B cell (primary cell): ENCODE results near the gene MIP. TPM values are rescaled to one million over a fixed set of nuclear protein-coding genes. Genes with fewer than 3 reads are reported as not detected.

Experiments
- ATAC-seq: fragments of 200-7000 bp; cut with Tn5 transposase; one replicate; pipeline ENCODE4 v1.10.0; 2021; ENCODE audit warnings: low read depth, mild to moderate bottlenecking, moderate number of reproducible peaks, moderate library complexity
- CTCF ChIA-PET: fragments of 350-600 bp; sonication (Branson Sonifier 250); formaldehyde crosslinking; loops from one replicate; lab custom pipeline; 2021; ENCODE audit warnings: antibody characterized with exemption, inconsistent platforms; lab: Charles Lee
- POLR2A ChIA-PET: fragments of 350-600 bp; sonication (Branson Sonifier 250); formaldehyde crosslinking; loops from one replicate; lab custom pipeline; 2021; ENCODE audit warnings: antibody characterized with exemption; lab: Charles Lee
- DNase-seq: peaks from one replicate; pipeline ENCODE4 v3.0.0; 2013
- H2AFZ ChIP-seq: 2 replicates; pipeline ENCODE4 v1.6.1; 2012; ENCODE audit warnings: mild to moderate bottlenecking, low read depth, low read length; ENCODE audit not compliant: insufficient read depth, poor library complexity, severe bottlenecking
- H3K27ac ChIP-seq, 2 donors: 1 replicate in 1 of 2; 2 replicates in 1 of 2; pipeline ENCODE4 v1.5.1; 2012 to 2013; ENCODE audit warnings: low read length in 2 of 2, mild to moderate bottlenecking in 2 of 2, moderate library complexity in 1 of 2
- H3K27me3 ChIP-seq, 4 experiments: fragments of 200-600 bp in 1 of 4; sonication (generic) in 1 of 4; replicated peaks in 1 of 4; 1 replicate in 2 of 4; 2 replicates in 2 of 4; pipeline versions ENCODE4 v1.6.1 to v1.7.0; 2013 to 2016; ENCODE audit warnings: low read length in 3 of 4, mild to moderate bottlenecking in 2 of 4, mixed read lengths in 1 of 4, moderate library complexity in 1 of 4; ENCODE audit not compliant: insufficient read depth in 4 of 4, control insufficient read depth in 3 of 4; ENCODE audit errors: control extremely low read depth in 1 of 4
- H3K36me3 ChIP-seq, 2 experiments: replicated peaks in 1 of 2; 1 replicate in 1 of 2; 2 replicates in 1 of 2; pipeline versions ENCODE4 v1.6.1 to v1.7.1; 2013; ENCODE audit warnings: low read length in 1 of 2; ENCODE audit not compliant: insufficient read depth in 2 of 2, control insufficient read depth in 1 of 2; ENCODE audit errors: control extremely low read depth in 1 of 2, extremely low read depth in 1 of 2
- H3K4me1 ChIP-seq, 2 donors: fragments of 200-600 bp in 1 of 2; sonication (generic) in 1 of 2; 1 replicate in 1 of 2; 2 replicates in 1 of 2; pipeline versions ENCODE4 v1.5.1 to v1.6.1; 2013 to 2017; ENCODE audit warnings: low read length in 2 of 2; ENCODE audit not compliant: control insufficient read depth in 2 of 2, insufficient read depth in 2 of 2
- H3K4me2 ChIP-seq: replicated peaks from 2 replicates; pipeline ENCODE3; 2012; ENCODE audit warnings: mild to moderate bottlenecking, low read depth, low read length; ENCODE audit not compliant: poor library complexity, severe bottlenecking
- H3K4me3 ChIP-seq, 5 experiments: fragments of 200-600 bp in 1 of 5; sonication (generic) in 1 of 5; 1 replicate in 3 of 5; 2 replicates in 2 of 5; pipeline versions ENCODE4 v1.5.1 to v1.7.0; 2011 to 2016; ENCODE audit warnings: low read length in 4 of 5, mild to moderate bottlenecking in 4 of 5, low read depth in 2 of 5, control low read depth in 1 of 5, moderate library complexity in 1 of 5; ENCODE audit not compliant: insufficient read depth in 1 of 5; ENCODE audit errors: control extremely low read depth in 1 of 5, extremely low read depth in 1 of 5
- H3K79me2 ChIP-seq: fragments of 200-600 bp; sonication (generic); one replicate; pipeline ENCODE4 v1.6.0; 2016; ENCODE audit warnings: low read length; ENCODE audit not compliant: control insufficient read depth, insufficient read depth
- H3K9ac ChIP-seq: fragments of 200-600 bp; sonication (generic); 2 replicates; pipeline ENCODE4 v1.6.1; 2017; ENCODE audit warnings: mild to moderate bottlenecking, low read length, moderate library complexity
- H3K9me3 ChIP-seq, 3 donors: one replicate each; pipeline versions ENCODE4 v1.6.1 to v1.7.1; 2013; ENCODE audit warnings: low read length in 2 of 3; ENCODE audit not compliant: control insufficient read depth in 2 of 3, insufficient read depth in 1 of 3; ENCODE audit errors: control extremely low read depth in 1 of 3
- H4K20me1 ChIP-seq: 2 replicates; pipeline ENCODE4 v1.6.0; 2012; ENCODE audit warnings: mild to moderate bottlenecking, low read length; ENCODE audit not compliant: insufficient read depth, control insufficient read depth, poor library complexity, severe bottlenecking
- H3K27ac Mint-ChIP-seq: one replicate; pipeline ENCODE4 v1.8.0; 2021; ENCODE audit warnings: mixed read lengths
- H3K27me3 Mint-ChIP-seq: one replicate; pipeline ENCODE4 v1.8.0; 2021; ENCODE audit warnings: mixed read lengths
- H3K4me1 Mint-ChIP-seq: one replicate; pipeline ENCODE4 v1.8.0; 2021; ENCODE audit warnings: mixed read lengths
- H3K4me3 Mint-ChIP-seq: one replicate; pipeline ENCODE4 v1.8.0; 2021; ENCODE audit warnings: mixed read lengths
- H3K9me3 Mint-ChIP-seq: one replicate; pipeline ENCODE4 v1.8.0; 2022; ENCODE audit warnings: mixed read lengths; ENCODE audit not compliant: insufficient read depth
- EZH2 ChIP-seq: IDR thresholded peaks from 2 replicates; pipeline ENCODE4 v1.6.1; 2012; ENCODE audit warnings: borderline replicate concordance, low read depth, mild to moderate bottlenecking, moderate library complexity, low read length; ENCODE audit not compliant: insufficient read depth, poor library complexity, severe bottlenecking
- WGBS: methylation state at CpG from one replicate; pipeline ENCODE4 v1.1.5; 2013; ENCODE audit warnings: missing lambda C conversion rate; ENCODE audit not compliant: insufficient coverage; 5-methylcytosine and 5-hydroxymethylcytosine counted together
- intact Hi-C: fragments of 100-400 bp; cut with micrococcal nuclease; formaldehyde crosslinking; loops from one replicate; pipeline ENCODE4 v1.10.0; 2022
- polyA plus RNA-seq: library from polyadenylated mRNA; depleted of rRNA; stranded (reverse); fragments of >200 nt; gene quantifications from 2 replicates; pipeline ENCODE4 v1.2.3, GENCODE V29; 2012
- total RNA-seq, 2 donors: library from RNA; stranded (reverse); fragments of 120-200 nt in 1 of 2; gene quantifications; 1 replicate in 1 of 2; 2 replicates in 1 of 2; pipeline versions ENCODE4 v1.2.3 to v1.2.4, GENCODE V29; 2013 to 2022
- TF ChIP-seq, protein P1 (sequence below): fragments of 200-600 bp; IDR thresholded peaks from one replicate; pipeline ENCODE4 v1.8.0; 2022; ENCODE audit warnings: antibody characterized with exemption, mild to moderate bottlenecking

The MIP gene
- total and polyA plus RNA-seq, 2 donors (not counting 1 experiment from before 2014, with no cell fraction given): not detected

- WGBS: 100% methylated on average over 3 of the region's 3 CpGs
Observed at GRCh38 chr12:56450241-56450640, 4.2 kb downstream of the MIP start.

DNA sequence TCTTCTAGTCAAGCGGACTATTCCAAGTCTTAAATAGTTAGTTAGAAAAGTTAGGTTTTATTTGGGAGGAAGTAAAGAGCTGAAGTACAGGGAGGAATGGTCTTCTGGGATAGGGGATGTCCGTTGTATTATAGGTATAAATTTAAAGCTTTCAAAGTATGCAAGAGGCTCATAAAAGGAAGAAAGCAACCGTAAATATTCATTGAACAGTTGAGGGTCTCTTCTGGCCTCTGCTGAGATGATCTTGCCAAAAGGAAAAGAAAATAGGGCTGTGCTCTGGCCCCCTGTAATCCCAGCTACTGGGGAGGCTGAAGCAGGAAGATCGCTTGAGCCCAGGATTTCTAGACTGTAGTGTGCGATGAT, 4.9 kb downstream of the MIP start:
- DNase-seq: no peak
- Histone ChIP-seq H3K36me3 (no peaks in the 10 kb centered on the region), H3K9ac (peak overlapping the region; percentile 78), H3K27me3 (no peaks in the 10 kb centered on the region), H4K20me1 (no peaks in the 10 kb centered on the region), H2AFZ (peak overlapping the region; percentile 96), H3K4me3 (peak overlapping the region; percentile 69 to 98 (median 83)), H3K4me1 (peaks cover 10 to 12% of the 10 kb centered on the region in 2 donors), H3K4me2 (peak overlapping the region; percentile 73), H3K27ac (peak overlapping the region; percentile 53 to 85), H3K79me2 (peaks cover 45% of the 10 kb centered on the region), H3K9me3 (no peaks in the 10 kb centered on the region)
- no peak for ATAC-seq
- WGBS: 0% methylated on average over 2 of the region's 5 CpGs
- Mint-ChIP-seq H3K9me3 (no peaks in the 10 kb centered on the region), H3K4me1 (peaks cover 20% of the 10 kb centered on the region), H3K27me3 (no peaks in the 10 kb centered on the region), H3K4me3 (peak overlapping the region; percentile 90), H3K27ac (peak overlapping the region; percentile 92)
- TF ChIP-seq EZH2: no peak
- TF ChIP-seq, protein P1, sequence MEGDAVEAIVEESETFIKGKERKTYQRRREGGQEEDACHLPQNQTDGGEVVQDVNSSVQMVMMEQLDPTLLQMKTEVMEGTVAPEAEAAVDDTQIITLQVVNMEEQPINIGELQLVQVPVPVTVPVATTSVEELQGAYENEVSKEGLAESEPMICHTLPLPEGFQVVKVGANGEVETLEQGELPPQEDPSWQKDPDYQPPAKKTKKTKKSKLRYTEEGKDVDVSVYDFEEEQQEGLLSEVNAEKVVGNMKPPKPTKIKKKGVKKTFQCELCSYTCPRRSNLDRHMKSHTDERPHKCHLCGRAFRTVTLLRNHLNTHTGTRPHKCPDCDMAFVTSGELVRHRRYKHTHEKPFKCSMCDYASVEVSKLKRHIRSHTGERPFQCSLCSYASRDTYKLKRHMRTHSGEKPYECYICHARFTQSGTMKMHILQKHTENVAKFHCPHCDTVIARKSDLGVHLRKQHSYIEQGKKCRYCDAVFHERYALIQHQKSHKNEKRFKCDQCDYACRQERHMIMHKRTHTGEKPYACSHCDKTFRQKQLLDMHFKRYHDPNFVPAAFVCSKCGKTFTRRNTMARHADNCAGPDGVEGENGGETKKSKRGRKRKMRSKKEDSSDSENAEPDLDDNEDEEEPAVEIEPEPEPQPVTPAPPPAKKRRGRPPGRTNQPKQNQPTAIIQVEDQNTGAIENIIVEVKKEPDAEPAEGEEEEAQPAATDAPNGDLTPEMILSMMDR: no peak
- ChIA-PET POLR2A (interaction anchor here (0.5 to 2.0 kb wide), 10 partner anchors 17 to 323 kb away, joined by 3 to 21 read pairs (median 4); partner anchors contain the start of genes CNPY2, COQ10A, IL23A and STAT2), CTCF (interaction anchor here (0.7 to 4.2 kb wide), 14 partner anchors 9 to 330 kb away, joined by 3 to 32 read pairs (median 4); partner anchors contain the start of genes ANKRD52, CNPY2, IL23A and SMARCC2)
- intact Hi-C loops: loop anchor here (1.0 to 5.0 kb wide), 11 partner anchors 11 to 476 kb away; partner anchors contain the start of genes GLS2, SPRYD4 and STAT2

More at GRCh38 chr12:56450241-56450640, 4.2 kb downstream of the MIP start:
- Mint-ChIP-seq H3K27ac (peak overlapping the region; percentile 6), H3K4me3 (peak overlapping the region; percentile 90), H3K27me3 (no peaks in the 10 kb centered on the region), H3K4me1 (peaks cover 20% of the 10 kb centered on the region), H3K9me3 (no peaks in the 10 kb centered on the region)
- ChIA-PET POLR2A (interaction anchor here (0.5 to 2.0 kb wide), 5 partner anchors 13 to 260 kb away, joined by 3 to 21 read pairs (median 6); partner anchors contain the start of gene STAT2), CTCF (interaction anchor here (1.0 to 4.2 kb wide), 8 partner anchors 9 to 260 kb away, joined by 3 to 32 read pairs (median 5); partner anchors contain the start of genes ANKRD52, COQ10A, SPRYD4 and STAT2)
- no peak for DNase-seq
- ATAC-seq: no peak
- Histone ChIP-seq H3K36me3 (no peaks in the 10 kb centered on the region), H3K4me2 (peak overlapping the region; percentile 73), H4K20me1 (no peaks in the 10 kb centered on the region), H2AFZ (peak overlapping the region; percentile 96), H3K9me3 (no peaks in the 10 kb centered on the region), H3K4me3 (no peak overlapping the region), H3K27ac (peak overlapping the region in 1 of 2 donors; percentile 85), H3K9ac (no peak overlapping the region), H3K27me3 (no peaks in the 10 kb centered on the region), H3K4me1 (peaks cover 10 to 12% of the 10 kb centered on the region in 2 donors), H3K79me2 (peaks cover 40% of the 10 kb centered on the region)
- intact Hi-C loops: no loop called here
- TF ChIP-seq, protein P1: no peak
- TF ChIP-seq EZH2: no peak
